Measurements from ENCODE around the gene DLD. TPM values are rescaled to one million over a fixed set of nuclear protein-coding genes. Genes with fewer than 3 reads are reported as not detected.

The DLD gene
- polyA plus RNA-seq, 2 of the 4 experiments (the other 2 are of a cell fraction), result 129 to 179 TPM

DNA sequence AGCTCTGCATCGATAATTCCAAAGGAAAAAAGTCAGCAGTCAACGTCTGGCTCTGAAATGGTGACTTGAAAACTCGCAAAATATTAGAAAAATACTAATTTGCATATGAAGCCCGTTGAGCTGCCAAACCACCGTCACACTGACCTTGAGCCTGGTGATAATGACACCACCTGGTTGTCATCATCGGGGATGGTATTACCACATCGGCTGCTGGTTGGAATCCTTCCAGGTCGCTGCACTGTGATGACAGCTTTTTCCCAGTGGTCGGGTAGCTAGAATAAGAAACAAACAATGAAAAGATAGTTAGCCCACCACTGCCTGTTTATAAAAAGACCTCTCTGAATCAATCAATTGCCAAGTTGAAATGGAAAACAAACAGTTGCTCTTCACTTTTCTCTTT lies 70.4 kb downstream of the DLD start:
- peaks cover 2% of the 10 kb centered on the region; the same call in 2 of the 3 replicates for H3K4me1 ChIP-seq
- WGBS (ENCODE audit: missing lambda C conversion rate), result 87% methylated on average over 9 of the region's 9 CpGs
- H3K4me3 ChIP-seq, result no peak overlapping the region
- no peak for ATAC-seq
- FAIRE-seq, result no peak
- TF ChIP-seq, protein P1, sequence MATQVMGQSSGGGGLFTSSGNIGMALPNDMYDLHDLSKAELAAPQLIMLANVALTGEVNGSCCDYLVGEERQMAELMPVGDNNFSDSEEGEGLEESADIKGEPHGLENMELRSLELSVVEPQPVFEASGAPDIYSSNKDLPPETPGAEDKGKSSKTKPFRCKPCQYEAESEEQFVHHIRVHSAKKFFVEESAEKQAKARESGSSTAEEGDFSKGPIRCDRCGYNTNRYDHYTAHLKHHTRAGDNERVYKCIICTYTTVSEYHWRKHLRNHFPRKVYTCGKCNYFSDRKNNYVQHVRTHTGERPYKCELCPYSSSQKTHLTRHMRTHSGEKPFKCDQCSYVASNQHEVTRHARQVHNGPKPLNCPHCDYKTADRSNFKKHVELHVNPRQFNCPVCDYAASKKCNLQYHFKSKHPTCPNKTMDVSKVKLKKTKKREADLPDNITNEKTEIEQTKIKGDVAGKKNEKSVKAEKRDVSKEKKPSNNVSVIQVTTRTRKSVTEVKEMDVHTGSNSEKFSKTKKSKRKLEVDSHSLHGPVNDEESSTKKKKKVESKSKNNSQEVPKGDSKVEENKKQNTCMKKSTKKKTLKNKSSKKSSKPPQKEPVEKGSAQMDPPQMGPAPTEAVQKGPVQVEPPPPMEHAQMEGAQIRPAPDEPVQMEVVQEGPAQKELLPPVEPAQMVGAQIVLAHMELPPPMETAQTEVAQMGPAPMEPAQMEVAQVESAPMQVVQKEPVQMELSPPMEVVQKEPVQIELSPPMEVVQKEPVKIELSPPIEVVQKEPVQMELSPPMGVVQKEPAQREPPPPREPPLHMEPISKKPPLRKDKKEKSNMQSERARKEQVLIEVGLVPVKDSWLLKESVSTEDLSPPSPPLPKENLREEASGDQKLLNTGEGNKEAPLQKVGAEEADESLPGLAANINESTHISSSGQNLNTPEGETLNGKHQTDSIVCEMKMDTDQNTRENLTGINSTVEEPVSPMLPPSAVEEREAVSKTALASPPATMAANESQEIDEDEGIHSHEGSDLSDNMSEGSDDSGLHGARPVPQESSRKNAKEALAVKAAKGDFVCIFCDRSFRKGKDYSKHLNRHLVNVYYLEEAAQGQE (IDR thresholded peaks at IDR 0.05), result no peak
- TF ChIP-seq ESRRA (IDR thresholded peaks at IDR 0.05; ENCODE audit: borderline replicate concordance, low read length), result no peak
- no peak for TF ChIP-seq RNF2 (IDR thresholded peaks at IDR 0.05; ENCODE audit: borderline replicate concordance, low read depth)
- no peak for TF ChIP-seq FOSB (CRISPR knock-in tag; IDR thresholded peaks at IDR 0.05)
- TF ChIP-seq, protein P2, sequence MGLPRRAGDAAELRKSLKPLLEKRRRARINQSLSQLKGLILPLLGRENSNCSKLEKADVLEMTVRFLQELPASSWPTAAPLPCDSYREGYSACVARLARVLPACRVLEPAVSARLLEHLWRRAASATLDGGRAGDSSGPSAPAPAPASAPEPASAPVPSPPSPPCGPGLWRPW (IDR thresholded peaks at IDR 0.05), result no peak
- TF ChIP-seq ZSCAN20 (CRISPR knock-in tag; IDR thresholded peaks at IDR 0.05), result no peak
- no peak for TF ChIP-seq ZNF302 (CRISPR knock-in tag; IDR thresholded peaks at IDR 0.05)
- no peak for TF ChIP-seq NR3C1 (IDR thresholded peaks at IDR 0.05)
- no peak for TF ChIP-seq SREBF2 (IDR thresholded peaks at IDR 0.05)
- no peak for TF ChIP-seq NPAS2 (CRISPR knock-in tag; IDR thresholded peaks at IDR 0.05; ENCODE audit: borderline replicate concordance)
- no peak for TF ChIP-seq EP300 (IDR thresholded peaks at IDR 0.05)
- TF ChIP-seq PHF8 (IDR thresholded peaks at IDR 0.05; ENCODE audit: borderline replicate concordance, low read depth), result no peak
- TF ChIP-seq MYC (IDR thresholded peaks at IDR 0.05; ENCODE audit: borderline replicate concordance, low read length), result no peak
- TF ChIP-seq POLR2AphosphoS2 (conservative IDR thresholded peaks at IDR 0.05; ENCODE audit: low read length), result no peak
- no peak for TF ChIP-seq FOSL2 (IDR thresholded peaks at IDR 0.05)
- TF ChIP-seq FOSL2 (CRISPR knock-in tag; IDR thresholded peaks at IDR 0.05), result no peak
- TF ChIP-seq BHLHE40 (IDR thresholded peaks at IDR 0.05; ENCODE audit: low read depth, low read length), result no peak
- TF ChIP-seq, protein P3, sequence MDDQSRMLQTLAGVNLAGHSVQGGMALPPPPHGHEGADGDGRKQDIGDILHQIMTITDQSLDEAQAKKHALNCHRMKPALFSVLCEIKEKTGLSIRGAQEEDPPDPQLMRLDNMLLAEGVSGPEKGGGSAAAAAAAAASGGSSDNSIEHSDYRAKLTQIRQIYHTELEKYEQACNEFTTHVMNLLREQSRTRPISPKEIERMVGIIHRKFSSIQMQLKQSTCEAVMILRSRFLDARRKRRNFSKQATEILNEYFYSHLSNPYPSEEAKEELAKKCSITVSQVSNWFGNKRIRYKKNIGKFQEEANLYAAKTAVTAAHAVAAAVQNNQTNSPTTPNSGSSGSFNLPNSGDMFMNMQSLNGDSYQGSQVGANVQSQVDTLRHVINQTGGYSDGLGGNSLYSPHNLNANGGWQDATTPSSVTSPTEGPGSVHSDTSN (IDR thresholded peaks at IDR 0.05), result no peak
- no peaks in the 10 kb centered on the region for H3K9me3 ChIP-seq
- ChIA-PET CTCF (interaction anchor here (0.8 to 1.9 kb wide), 5 partner anchors 9 to 185 kb away, joined by 3 to 5 read pairs (median 5); no protein-coding TSS in a partner anchor), POLR2A (interaction anchor here (0.9 kb wide), 1 partner anchor 22 kb away, joined by 5 read pairs; no protein-coding TSS in a partner anchor)
- H3K27ac ChIP-seq, result no peak overlapping the region
- H3K4me2 ChIP-seq, result no peak overlapping the region
- DNase-seq (ENCODE audit: low read depth in 1 of 2, low spot score in 1 of 2), result no peak

DNA sequence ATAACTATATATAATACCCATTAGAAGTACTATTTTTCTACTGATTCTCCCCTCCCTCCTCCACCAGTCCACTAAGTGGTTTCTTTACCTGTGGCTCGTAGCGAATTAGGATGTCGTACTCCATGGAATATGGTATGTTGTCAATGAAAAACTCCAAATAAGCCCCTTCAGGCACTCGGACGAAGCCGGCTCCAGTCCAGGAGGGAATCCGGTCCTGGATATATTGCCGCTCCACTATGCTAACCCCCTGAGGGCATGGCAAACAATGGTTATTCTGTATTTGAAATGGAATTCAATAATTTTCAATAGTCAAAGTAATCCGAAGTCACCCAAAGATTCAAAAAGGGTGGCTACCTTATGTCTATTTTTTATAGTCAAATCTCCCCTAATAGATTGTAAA lies 71.8 kb downstream of the DLD start:
- Histone ChIP-seq H3K4me2 (no peak overlapping the region), H3K4me3 (no peak overlapping the region), H3K4me1 (peaks cover 16% of the 10 kb centered on the region), H3K9me3 (no peaks in the 10 kb centered on the region), H3K27ac (no peak overlapping the region)
- no peak for FAIRE-seq
- POLR2A ChIA-PET, result no interaction called here
- CTCF ChIA-PET, result interaction anchor here (0.7 to 1.9 kb wide), 2 partner anchors 54 to 622 kb away, joined by 3 to 5 read pairs; no protein-coding TSS in a partner anchor
- no peak for ATAC-seq
- TF ChIP-seq HDAC2 (IDR thresholded peaks at IDR 0.05) (no peak), NR3C1 (IDR thresholded peaks at IDR 0.05) (no peak), NPAS2 (CRISPR knock-in tag; IDR thresholded peaks at IDR 0.05; ENCODE audit: borderline replicate concordance) (no peak), TFCP2L1 (CRISPR knock-in tag; IDR thresholded peaks at IDR 0.05) (no peak), KDM5A (IDR thresholded peaks at IDR 0.05) (no peak), ZFP36 (IDR thresholded peaks at IDR 0.05; ENCODE audit: borderline replicate concordance, partially characterized antibody) (no peak), JUN (IDR thresholded peaks at IDR 0.05) (no peak), RFX5 (IDR thresholded peaks at IDR 0.05) (no peak)
- TF ChIP-seq, protein P4, sequence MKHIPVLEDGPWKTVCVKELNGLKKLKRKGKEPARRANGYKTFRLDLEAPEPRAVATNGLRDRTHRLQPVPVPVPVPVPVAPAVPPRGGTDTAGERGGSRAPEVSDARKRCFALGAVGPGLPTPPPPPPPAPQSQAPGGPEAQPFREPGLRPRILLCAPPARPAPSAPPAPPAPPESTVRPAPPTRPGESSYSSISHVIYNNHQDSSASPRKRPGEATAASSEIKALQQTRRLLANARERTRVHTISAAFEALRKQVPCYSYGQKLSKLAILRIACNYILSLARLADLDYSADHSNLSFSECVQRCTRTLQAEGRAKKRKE (CRISPR knock-in tag; IDR thresholded peaks at IDR 0.05; ENCODE audit: low read depth), result no peak
- no peak for DNase-seq (ENCODE audit: low read depth in 1 of 2, low spot score in 1 of 2)
- WGBS (ENCODE audit: missing lambda C conversion rate), result 88% methylated on average over 9 of the region's 9 CpGs
